ENCODE data around the gene ZNF132. TPM values are rescaled to one million over a fixed set of nuclear protein-coding genes. Genes with fewer than 3 reads are reported as not detected.

The ZNF132 gene
- total and polyA plus RNA-seq, 2 experiments from 2014 or later = 2.2 to 5.2 TPM

DNA sequence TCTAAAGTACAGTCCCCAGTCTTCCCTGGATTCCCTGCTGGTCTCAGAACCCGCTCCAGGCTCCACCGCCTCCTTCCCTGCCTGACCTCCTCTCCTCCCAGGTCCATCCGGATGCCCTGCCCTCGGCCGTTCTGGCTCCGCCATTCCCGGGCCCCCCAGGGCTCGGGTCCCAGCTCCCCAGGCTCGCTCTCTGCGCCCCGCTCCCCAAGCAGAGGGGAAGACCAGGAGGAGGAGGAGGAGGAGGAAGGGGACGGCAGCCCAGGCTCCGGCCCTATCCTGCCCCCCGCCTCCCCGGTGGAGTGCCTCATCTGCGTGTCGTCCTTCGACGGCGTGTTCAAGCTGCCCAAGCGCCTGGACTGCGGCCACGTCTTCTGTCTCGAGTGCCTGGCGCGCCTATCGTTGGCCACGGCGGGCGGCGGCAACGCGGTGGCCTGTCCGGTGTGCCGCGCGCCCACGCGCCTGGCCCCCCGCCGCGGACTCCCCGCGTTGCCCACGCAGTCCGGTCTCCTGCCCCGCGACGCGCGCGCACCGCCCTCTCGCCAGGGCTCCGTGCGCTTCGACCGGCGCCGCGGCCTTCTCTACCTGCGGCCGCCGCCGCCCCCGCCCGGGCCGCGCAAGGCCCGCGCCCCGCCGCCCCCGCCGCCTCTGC lies 43.9 kb downstream of the ZNF132 start:
- Histone ChIP-seq H3K36me3 (ENCODE audit: insufficient read depth) (peaks cover 19% of the 10 kb centered on the region), H3K4me2 (peak overlapping the region; percentile 84), H3K4me3 (peak overlapping the region; percentile 68), H3K9me2 (ENCODE audit: insufficient read depth) (no peaks in the 10 kb centered on the region), H3K4me1 (ENCODE audit: insufficient read depth) (peaks cover 5% of the 10 kb centered on the region; the same call in 1 of the 2 replicates), H3F3A (replicated peaks; ENCODE audit: low read depth) (peaks cover 51% of the 10 kb centered on the region), H4K20me1 (replicated peaks; ENCODE audit: insufficient read depth) (peaks cover 13% of the 10 kb centered on the region), H3K27ac (ENCODE audit: low read depth) (no peak overlapping the region), H3K27me3 (ENCODE audit: insufficient read depth) (peaks cover 21% of the 10 kb centered on the region), H3K79me2 (replicated peaks; ENCODE audit: insufficient read depth) (peaks cover 9% of the 10 kb centered on the region), H2AFZ (no peak overlapping the region)
- H3K27ac Mint-ChIP-seq = no peak overlapping the region
- ATAC-seq (peak; percentile 62), DNase-seq (ENCODE audit: low spot score) (peak; percentile 71)
- TF ChIP-seq JUNB (IDR thresholded peaks at IDR 0.05; ENCODE audit: unreplicated experiment) (peak; percentile 88), ZNF331 (CRISPR knock-in tag; IDR thresholded peaks at IDR 0.05; ENCODE audit: low read depth) (no peak), EZH2phosphoT487 (IDR thresholded peaks at IDR 0.05; ENCODE audit: unreplicated experiment) (no peak), STAT1 (IDR thresholded peaks at IDR 0.05; ENCODE audit: unreplicated experiment) (no peak), CREB1 (CRISPR knock-in tag; IDR thresholded peaks at IDR 0.05; ENCODE audit: low read depth) (no peak)
- TF ChIP-seq, protein P1, sequence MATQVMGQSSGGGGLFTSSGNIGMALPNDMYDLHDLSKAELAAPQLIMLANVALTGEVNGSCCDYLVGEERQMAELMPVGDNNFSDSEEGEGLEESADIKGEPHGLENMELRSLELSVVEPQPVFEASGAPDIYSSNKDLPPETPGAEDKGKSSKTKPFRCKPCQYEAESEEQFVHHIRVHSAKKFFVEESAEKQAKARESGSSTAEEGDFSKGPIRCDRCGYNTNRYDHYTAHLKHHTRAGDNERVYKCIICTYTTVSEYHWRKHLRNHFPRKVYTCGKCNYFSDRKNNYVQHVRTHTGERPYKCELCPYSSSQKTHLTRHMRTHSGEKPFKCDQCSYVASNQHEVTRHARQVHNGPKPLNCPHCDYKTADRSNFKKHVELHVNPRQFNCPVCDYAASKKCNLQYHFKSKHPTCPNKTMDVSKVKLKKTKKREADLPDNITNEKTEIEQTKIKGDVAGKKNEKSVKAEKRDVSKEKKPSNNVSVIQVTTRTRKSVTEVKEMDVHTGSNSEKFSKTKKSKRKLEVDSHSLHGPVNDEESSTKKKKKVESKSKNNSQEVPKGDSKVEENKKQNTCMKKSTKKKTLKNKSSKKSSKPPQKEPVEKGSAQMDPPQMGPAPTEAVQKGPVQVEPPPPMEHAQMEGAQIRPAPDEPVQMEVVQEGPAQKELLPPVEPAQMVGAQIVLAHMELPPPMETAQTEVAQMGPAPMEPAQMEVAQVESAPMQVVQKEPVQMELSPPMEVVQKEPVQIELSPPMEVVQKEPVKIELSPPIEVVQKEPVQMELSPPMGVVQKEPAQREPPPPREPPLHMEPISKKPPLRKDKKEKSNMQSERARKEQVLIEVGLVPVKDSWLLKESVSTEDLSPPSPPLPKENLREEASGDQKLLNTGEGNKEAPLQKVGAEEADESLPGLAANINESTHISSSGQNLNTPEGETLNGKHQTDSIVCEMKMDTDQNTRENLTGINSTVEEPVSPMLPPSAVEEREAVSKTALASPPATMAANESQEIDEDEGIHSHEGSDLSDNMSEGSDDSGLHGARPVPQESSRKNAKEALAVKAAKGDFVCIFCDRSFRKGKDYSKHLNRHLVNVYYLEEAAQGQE (IDR thresholded peaks at IDR 0.05; ENCODE audit: unreplicated experiment) = no peak
- TF ChIP-seq, protein P2, sequence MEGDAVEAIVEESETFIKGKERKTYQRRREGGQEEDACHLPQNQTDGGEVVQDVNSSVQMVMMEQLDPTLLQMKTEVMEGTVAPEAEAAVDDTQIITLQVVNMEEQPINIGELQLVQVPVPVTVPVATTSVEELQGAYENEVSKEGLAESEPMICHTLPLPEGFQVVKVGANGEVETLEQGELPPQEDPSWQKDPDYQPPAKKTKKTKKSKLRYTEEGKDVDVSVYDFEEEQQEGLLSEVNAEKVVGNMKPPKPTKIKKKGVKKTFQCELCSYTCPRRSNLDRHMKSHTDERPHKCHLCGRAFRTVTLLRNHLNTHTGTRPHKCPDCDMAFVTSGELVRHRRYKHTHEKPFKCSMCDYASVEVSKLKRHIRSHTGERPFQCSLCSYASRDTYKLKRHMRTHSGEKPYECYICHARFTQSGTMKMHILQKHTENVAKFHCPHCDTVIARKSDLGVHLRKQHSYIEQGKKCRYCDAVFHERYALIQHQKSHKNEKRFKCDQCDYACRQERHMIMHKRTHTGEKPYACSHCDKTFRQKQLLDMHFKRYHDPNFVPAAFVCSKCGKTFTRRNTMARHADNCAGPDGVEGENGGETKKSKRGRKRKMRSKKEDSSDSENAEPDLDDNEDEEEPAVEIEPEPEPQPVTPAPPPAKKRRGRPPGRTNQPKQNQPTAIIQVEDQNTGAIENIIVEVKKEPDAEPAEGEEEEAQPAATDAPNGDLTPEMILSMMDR (conservative IDR thresholded peaks at IDR 0.05; ENCODE audit: low read depth in 2 of 2) = no peak
- H3K36me3 Mint-ChIP-seq (ENCODE audit: low read depth) = peaks cover 40% of the 10 kb centered on the region
- no peaks in the 10 kb centered on the region for H3K9me3 Mint-ChIP-seq
- H3K4me3 Mint-ChIP-seq = peak overlapping the region; percentile 67
- peaks cover 14% of the 10 kb centered on the region for H3K4me1 Mint-ChIP-seq
- peaks cover 37% of the 10 kb centered on the region for H3K27me3 Mint-ChIP-seq (ENCODE audit: insufficient read depth, low read depth, poor library complexity)

DNA sequence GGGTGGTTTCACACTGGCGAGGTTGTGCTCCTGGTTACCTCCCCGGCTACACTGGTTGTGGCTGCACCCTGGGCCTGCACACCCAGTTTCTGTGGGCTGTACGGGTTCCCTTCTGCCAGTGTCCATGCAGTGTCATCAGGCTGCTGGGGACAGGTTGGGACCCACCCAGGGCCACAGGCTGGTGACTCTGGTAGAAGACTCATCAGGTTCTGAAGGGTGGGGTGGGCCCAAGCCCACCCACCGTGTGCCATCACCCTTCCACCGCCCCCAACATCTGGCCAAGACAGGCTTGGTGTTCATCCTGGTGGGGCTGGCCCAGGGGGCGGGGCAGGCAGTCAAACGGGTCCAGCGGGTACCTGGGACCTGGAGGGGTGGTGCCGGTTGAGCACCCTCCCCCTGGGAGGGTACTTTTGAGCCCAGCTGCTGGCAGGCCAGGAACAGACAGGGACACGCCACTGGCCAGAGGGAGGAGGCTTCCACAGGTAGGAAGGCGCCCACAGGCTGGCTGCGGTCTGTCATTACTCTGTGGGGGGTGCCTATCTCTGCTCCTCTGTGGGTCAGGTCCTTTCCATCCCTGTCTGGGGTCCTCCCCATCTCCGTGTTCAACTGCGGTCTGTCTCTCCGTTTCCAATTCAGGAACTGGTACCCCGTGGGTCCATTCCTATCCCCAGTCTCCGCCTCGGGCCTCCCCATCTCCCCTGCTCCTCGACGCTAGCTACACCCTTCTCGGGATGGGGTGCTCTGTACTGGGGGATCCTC lies 44.6 kb downstream of the ZNF132 start, which contains the start of gene RNF225:
RNF225 (plus strand) TSS at position 437 of the 759 bp plus-strand sequence. CDS start 434 bp downstream, outside the sequence.
- Mint-ChIP-seq H3K27ac (peak within 1 kb of the TSS; percentile 23; the same call in 1 of the 2 replicates), H3K9me3 (no peaks in the 10 kb centered on the region)

More for the DNA sequence above, 44.6 kb downstream of the ZNF132 start, which contains the start of gene RNF225:
- Histone ChIP-seq H3K36me3 (ENCODE audit: insufficient read depth) (peaks cover 26% of the 10 kb centered on the region), H4K20me1 (replicated peaks; ENCODE audit: insufficient read depth) (peaks cover 19% of the 10 kb centered on the region), H3K4me1 (ENCODE audit: insufficient read depth) (peaks cover 5% of the 10 kb centered on the region; the same call in 1 of the 2 replicates), H3F3A (replicated peaks; ENCODE audit: low read depth) (peaks cover 58% of the 10 kb centered on the region), H3K9me2 (ENCODE audit: insufficient read depth) (no peaks in the 10 kb centered on the region), H3K27ac (ENCODE audit: low read depth) (0 out of 2 replicates have a peak within 1 kb of the TSS, but pooled peaks have one; percentile 45), H3K4me3 (peak within 1 kb of the TSS; percentile 68), H3K79me2 (replicated peaks; ENCODE audit: insufficient read depth) (peaks cover 16% of the 10 kb centered on the region), H3K4me2 (peak within 1 kb of the TSS; percentile 84), H3K27me3 (ENCODE audit: insufficient read depth) (peaks cover 18% of the 10 kb centered on the region), H2AFZ (no peak within 1 kb of the TSS)
- Mint-ChIP-seq H3K4me1 (peaks cover 11% of the 10 kb centered on the region), H3K27me3 (ENCODE audit: insufficient read depth, low read depth, poor library complexity) (peaks cover 34% of the 10 kb centered on the region), H3K36me3 (ENCODE audit: low read depth) (peaks cover 47% of the 10 kb centered on the region), H3K4me3 (peak within 1 kb of the TSS; percentile 67)
- ATAC-seq (peak; percentile 63), DNase-seq (ENCODE audit: low spot score) (peak; percentile 69)
- TF ChIP-seq STAT1 (IDR thresholded peaks at IDR 0.05; ENCODE audit: unreplicated experiment) (no peak), POLR2AphosphoS5 (IDR thresholded peaks at IDR 0.05; ENCODE audit: low read depth) (peak; percentile 66)
